ENCODE data around the gene ANK2. TPM values are rescaled to one million over a fixed set of nuclear protein-coding genes. Genes with fewer than 3 reads are reported as not detected.

Gene ANK2
- total and polyA plus RNA-seq, 4 donors = 0.32 to 2.2 (median 1.0) TPM

GRCh38 chr4:113350576-113350975, 301.1 kb downstream of the ANK2 start:
- TF ChIP-seq SP1 (IDR thresholded peaks at IDR 0.05) (no peak), ZBTB33 (IDR thresholded peaks at IDR 0.05) (no peak), HNF4G (IDR thresholded peaks at IDR 0.05) (no peak), TAF1 (conservative IDR thresholded peaks at IDR 0.05) (no peak), EGR1 (IDR thresholded peaks at IDR 0.05; ENCODE audit: low read depth in 2 of 2) (no peak), REST (IDR thresholded peaks at IDR 0.05) (no peak), ATF3 (IDR thresholded peaks at IDR 0.05) (no peak), RAD21 (IDR thresholded peaks at IDR 0.05) (no peak), FOXA2 (IDR thresholded peaks at IDR 0.05) (no peak), FOXA1 (IDR thresholded peaks at IDR 0.05) (no peak), YY1 (IDR thresholded peaks at IDR 0.05) (no peak), NR2F2 (IDR thresholded peaks at IDR 0.05) (no peak), GABPA (IDR thresholded peaks at IDR 0.05 in 1 of 2, conservative IDR thresholded peaks at IDR 0.05 in 1 of 2) (no peak), MAX (IDR thresholded peaks at IDR 0.05) (no peak), HNF4A (conservative IDR thresholded peaks at IDR 0.05) (no peak), RXRA (IDR thresholded peaks at IDR 0.05) (no peak), CTCF (IDR thresholded peaks at IDR 0.05; ENCODE audit: low read depth, low read length, missing input control) (no peak), JUND (IDR thresholded peaks at IDR 0.05) (no peak)
- no peaks in the 10 kb centered on the region for H3K4me1 ChIP-seq (ENCODE audit: control insufficient read depth in 4 of 4, insufficient read depth in 4 of 4, low read length in 3 of 4)
- no peak overlapping the region for H3K27ac ChIP-seq (ENCODE audit: low read depth in 1 of 2, low read length in 2 of 2)
- H3K9me3 ChIP-seq (ENCODE audit: control insufficient read depth in 4 of 4, low read length in 3 of 4) = no peaks in the 10 kb centered on the region
- H3K4me3 ChIP-seq (ENCODE audit: low read depth in 1 of 3, low read length in 3 of 3) = no peak overlapping the region
- no peak for DNase-seq (ENCODE audit: low spot score)
- H3K9ac ChIP-seq (ENCODE audit: low read depth in 1 of 2, low read length in 2 of 2) = no peak overlapping the region
- H3K27me3 ChIP-seq (ENCODE audit: control insufficient read depth in 4 of 4, insufficient read depth in 4 of 4, low read length in 3 of 4) = no peaks in the 10 kb centered on the region
- H3K36me3 ChIP-seq (ENCODE audit: control insufficient read depth in 4 of 4, insufficient read depth in 3 of 4, low read depth in 1 of 4, low read length in 3 of 4) = no peaks in the 10 kb centered on the region

Data from liver (tissue), 9 donors.